Fibroblast of skin of back (primary cell): ENCODE results near the gene PRORP. TPM values are rescaled to one million over a fixed set of nuclear protein-coding genes. Genes with fewer than 3 reads are reported as not detected.
A peak's percentile ranks its signal among the peaks of the same experiment; 100 is the strongest.
"Not testable (repeated sequence)": the region's sequence is repeated elsewhere in the genome, so short reads cannot be mapped to it uniquely, and the experiment has no call there.

ENCODE experiments used
- DNase-seq: peaks from one replicate; pipeline ENCODE4 v3.0.0-alpha.2; 2013
- polyA plus RNA-seq, 2 experiments: library from polyadenylated mRNA; unstranded; fragments of 120-200 nt; gene quantifications; one replicate each; pipeline ENCODE4 v1.2.1, GENCODE V29; 2013; ENCODE audit not compliant: insufficient read length in 2 of 2

Gene PRORP
- polyA plus RNA-seq (2013, experiment 1 of 2; ENCODE audit: insufficient read length), result 22.7 TPM
- 17.8 TPM for polyA plus RNA-seq (2013, experiment 2 of 2; ENCODE audit: insufficient read length)

- DNase-seq, result peak; percentile 90
These were observed at the start of gene PRORP, which contains the start of gene PPP2R3C for GRCh38 chr14:35121887-35122695. Gene PRORP, plus strand, starts transcription at chr14:35122552. Its CDS starts 694 bp downstream, at chr14:35123246. Gene PPP2R3C, minus strand, starts transcription at chr14:35121990. Its CDS starts 31 bp downstream, at chr14:35121959.

GRCh38 chr14:35073486-35073885 lies 48.9 kb upstream of the PRORP start:
- DNase-seq, result no peak

- DNase-seq, result no peak
These were observed 44.3 kb upstream of the PRORP start for GRCh38 chr14:35078082-35078481.

- no peak for DNase-seq
These were observed 42.6 kb upstream of the PRORP start for GRCh38 chr14:35079742-35080141.

- DNase-seq, result no peak
These were observed 38.7 kb upstream of the PRORP start for GRCh38 chr14:35083530-35084150.

GRCh38 chr14:35085441-35085840 lies 36.9 kb upstream of the PRORP start:
- no peak for DNase-seq

GRCh38 chr14:35088514-35088913 lies 33.8 kb upstream of the PRORP start:
- no peak for DNase-seq

- DNase-seq, result not testable (repeated sequence)
These were observed 27.7 kb upstream of the PRORP start for GRCh38 chr14:35094645-35095044.

- DNase-seq, result no peak
These were observed 14.5 kb upstream of the PRORP start for GRCh38 chr14:35107866-35108265.

GRCh38 chr14:35112641-35113040 lies 9.7 kb upstream of the PRORP start:
- DNase-seq, result no peak

- no peak for DNase-seq
These were observed 8.9 kb upstream of the PRORP start for GRCh38 chr14:35113308-35113950.

GRCh38 chr14:35114036-35114435 lies 8.3 kb upstream of the PRORP start:
- DNase-seq, result peak; percentile 76

- DNase-seq, result no peak
These were observed 6.1 kb upstream of the PRORP start for GRCh38 chr14:35116242-35116641.

- no peak for DNase-seq
These were observed 5.2 kb upstream of the PRORP start for GRCh38 chr14:35117112-35117511.

- DNase-seq, result peak; percentile 16
These were observed 1.1 kb upstream of the PRORP start for GRCh38 chr14:35121026-35121886.

- DNase-seq, result peak; percentile 25
These were observed 490 bp downstream of the PRORP start for GRCh38 chr14:35122696-35123387.

GRCh38 chr14:35123388-35123703 lies 994 bp downstream of the PRORP start:
- DNase-seq, result no peak

GRCh38 chr14:35124127-35124526 lies 1.8 kb downstream of the PRORP start:
- DNase-seq, result no peak

GRCh38 chr14:35133542-35134328 lies 11.4 kb downstream of the PRORP start:
- no peak for DNase-seq

- no peak for DNase-seq
These were observed 12.2 kb downstream of the PRORP start for GRCh38 chr14:35134329-35135123.
